MM.1S (cell line): ENCODE data around the gene LIN28B.

Experiments used
- EZH2 ChIP-seq: fragments of 300-600 bp; sonication (generic); optimal IDR thresholded peaks from 2 replicates; pipeline ENCODE3; 2017; ENCODE audit warnings: low read depth, mild to moderate bottlenecking, antibody characterized with exemption, low read length, mixed read lengths
- EZH2phosphoT487 ChIP-seq: fragments of 300-600 bp; sonication (generic); IDR thresholded peaks from 2 replicates; pipeline ENCODE4 v1.6.1; 2018; ENCODE audit warnings: antibody characterized with exemption, low read length
- TF ChIP-seq, protein P1 (sequence below): fragments of 300-600 bp; sonication (generic); IDR thresholded peaks from 2 replicates; pipeline ENCODE4 v1.5.1; 2016; ENCODE audit warnings: antibody characterized with exemption, low read length, mixed read lengths

DNA sequence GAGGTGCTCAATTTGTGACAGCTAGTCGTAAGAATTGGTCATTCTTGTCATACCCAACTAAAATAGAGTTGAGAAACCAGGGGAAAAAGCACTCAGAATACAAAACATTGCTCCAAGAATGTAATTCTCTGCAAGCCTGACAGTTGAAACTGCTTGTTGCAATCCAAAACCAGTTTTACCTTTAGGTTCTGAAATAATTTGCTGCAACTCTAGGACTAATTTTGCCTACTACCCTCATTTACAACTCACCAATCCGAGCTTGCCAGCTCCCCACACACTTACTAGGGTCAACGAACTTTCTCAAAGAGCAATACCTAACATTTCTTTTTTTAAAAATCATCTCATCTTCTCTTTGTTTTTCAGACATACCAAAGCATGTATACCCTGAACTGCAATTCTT, 29.7 kb downstream of the LIN28B start:
- TF ChIP-seq, protein P1, sequence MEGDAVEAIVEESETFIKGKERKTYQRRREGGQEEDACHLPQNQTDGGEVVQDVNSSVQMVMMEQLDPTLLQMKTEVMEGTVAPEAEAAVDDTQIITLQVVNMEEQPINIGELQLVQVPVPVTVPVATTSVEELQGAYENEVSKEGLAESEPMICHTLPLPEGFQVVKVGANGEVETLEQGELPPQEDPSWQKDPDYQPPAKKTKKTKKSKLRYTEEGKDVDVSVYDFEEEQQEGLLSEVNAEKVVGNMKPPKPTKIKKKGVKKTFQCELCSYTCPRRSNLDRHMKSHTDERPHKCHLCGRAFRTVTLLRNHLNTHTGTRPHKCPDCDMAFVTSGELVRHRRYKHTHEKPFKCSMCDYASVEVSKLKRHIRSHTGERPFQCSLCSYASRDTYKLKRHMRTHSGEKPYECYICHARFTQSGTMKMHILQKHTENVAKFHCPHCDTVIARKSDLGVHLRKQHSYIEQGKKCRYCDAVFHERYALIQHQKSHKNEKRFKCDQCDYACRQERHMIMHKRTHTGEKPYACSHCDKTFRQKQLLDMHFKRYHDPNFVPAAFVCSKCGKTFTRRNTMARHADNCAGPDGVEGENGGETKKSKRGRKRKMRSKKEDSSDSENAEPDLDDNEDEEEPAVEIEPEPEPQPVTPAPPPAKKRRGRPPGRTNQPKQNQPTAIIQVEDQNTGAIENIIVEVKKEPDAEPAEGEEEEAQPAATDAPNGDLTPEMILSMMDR: no peak
- no peak for TF ChIP-seq EZH2
- no peak for TF ChIP-seq EZH2phosphoT487
